GM12878 (cell line): ENCODE measurements around the gene ARMH1. TPM values are rescaled to one million over a fixed set of nuclear protein-coding genes. Genes with fewer than 3 reads are reported as not detected.

Source experiments
- CHD1 ChIP-seq: IDR thresholded peaks from 2 replicates; pipeline ENCODE4 v1.6.1; 2012; ENCODE audit warnings: low read depth, low read length, improper control_type of control experiment
- CHD2 ChIP-seq: IDR thresholded peaks from 2 replicates; pipeline ENCODE4 v1.6.1; 2011; ENCODE audit warnings: low read depth, low read length, improper control_type of control experiment, borderline replicate concordance
- HCFC1 ChIP-seq: fragments of 150-350 bp; IDR thresholded peaks from 2 replicates; pipeline ENCODE4 v1.6.1; 2014; ENCODE audit warnings: low read length
- JUNB ChIP-seq: IDR thresholded peaks from 2 replicates; pipeline ENCODE4 v1.6.1; 2016; ENCODE audit warnings: antibody characterized with exemption, mild to moderate bottlenecking
- MEF2B ChIP-seq: fragments of 450-650 bp; IDR thresholded peaks from 2 replicates; pipeline ENCODE4 v1.6.1; 2018; ENCODE audit warnings: mild to moderate bottlenecking, moderate library complexity; ENCODE audit not compliant: partially characterized antibody, poor library complexity, severe bottlenecking
- NFYB ChIP-seq: IDR thresholded peaks from 2 replicates; pipeline ENCODE4 v1.6.1; 2011; ENCODE audit warnings: low read depth, mild to moderate bottlenecking, low read length, improper control_type of control experiment, moderate library complexity; ENCODE audit not compliant: insufficient read depth
- NRF1 ChIP-seq: conservative IDR thresholded peaks from 2 replicates; pipeline ENCODE4 v1.6.1; 2011; ENCODE audit warnings: mild to moderate bottlenecking, low read depth, low read length, improper control_type of control experiment
- POLR2AphosphoS2 ChIP-seq: IDR thresholded peaks from 2 replicates; pipeline ENCODE4 v1.6.1; 2011; ENCODE audit warnings: low read depth, mild to moderate bottlenecking, low read length, improper control_type of control experiment, moderate library complexity
- RBBP5 ChIP-seq: fragments of 200-600 bp; sonication (generic); conservative IDR thresholded peaks from 2 replicates; pipeline ENCODE4 v1.6.1; 2016
- RUNX3 ChIP-seq: IDR thresholded peaks from 2 replicates; pipeline ENCODE4 v1.6.1; 2012; ENCODE audit warnings: low read length, inconsistent platforms
- SREBF1 ChIP-seq: IDR thresholded peaks from 2 replicates; pipeline ENCODE4 v1.6.1; 2012; ENCODE audit warnings: mild to moderate bottlenecking, low read length
- TBL1XR1 ChIP-seq: IDR thresholded peaks from 2 replicates; pipeline ENCODE4 v1.6.1; 2012; ENCODE audit warnings: low read depth, low read length, improper control_type of control experiment
- polyA plus RNA-seq, 11 experiments: library from polyadenylated mRNA; depleted of rRNA in 4 of 11; unstranded in 6 of 11; stranded (reverse) in 5 of 11; fragments of >200 nt; fragmentation: Nextera tagmentation in 4 of 11; fragmentation: Illumina TruSeq in 1 of 11; extraction: Ambion mirVana in 4 of 11; extraction: Trizol in 1 of 11; gene quantifications; 1 replicate in 1 of 11; 2 replicates in 10 of 11; pipeline versions ENCODE4 v1.2.1 to v1.2.3, GENCODE V29; 2011 to 2016; ENCODE audit warnings: inconsistent platforms in 2 of 11, missing spikeins in 2 of 11, low read depth in 1 of 11
- total RNA-seq, 4 experiments: library from RNA; depleted of rRNA in 3 of 4; stranded (reverse); fragments of >200 nt in 3 of 4; fragmentation: Illumina TruSeq in 1 of 4; extraction: Trizol in 1 of 4; gene quantifications; 2 replicates each; pipeline versions ENCODE4 v1.2.1 to v1.2.3, GENCODE V29; 2013 to 2021
- TF ChIP-seq, protein P1 (sequence below): fragments of 450-650 bp; IDR thresholded peaks from 2 replicates; pipeline ENCODE4 v1.6.1; 2016; ENCODE audit warnings: mild to moderate bottlenecking, moderate library complexity, borderline replicate concordance
- TF ChIP-seq, protein P2 (sequence below): IDR thresholded peaks from 2 replicates; pipeline ENCODE4 v1.6.1; 2012; ENCODE audit warnings: low read depth, low read length, improper control_type of control experiment
- TF ChIP-seq, protein P3 (sequence below): IDR thresholded peaks from 2 replicates; pipeline ENCODE4 v1.6.1; 2011; ENCODE audit warnings: mild to moderate bottlenecking, low read depth, low read length, moderate library complexity; ENCODE audit not compliant: insufficient replicate concordance
- TF ChIP-seq, protein P4 (sequence below): fragments of 450-650 bp; IDR thresholded peaks from 2 replicates; pipeline ENCODE4 v1.6.1; 2017; ENCODE audit warnings: borderline replicate concordance
- TF ChIP-seq, protein P5 (sequence below): fragments of 450-650 bp; IDR thresholded peaks from 2 replicates; pipeline ENCODE4 v1.6.1; 2017; ENCODE audit warnings: mild to moderate bottlenecking
- TF ChIP-seq, protein P6 (sequence below): fragments of 450-650 bp; IDR thresholded peaks from 2 replicates; pipeline ENCODE4 v1.6.1; 2016; ENCODE audit warnings: mild to moderate bottlenecking

The ARMH1 gene
- total and polyA plus RNA-seq, 10 of the 15 experiments (the other 5 are each of a cell fraction or from before 2014, with no cell fraction given), result 0.93 to 43.9 (median 8.2) TPM

DNA sequence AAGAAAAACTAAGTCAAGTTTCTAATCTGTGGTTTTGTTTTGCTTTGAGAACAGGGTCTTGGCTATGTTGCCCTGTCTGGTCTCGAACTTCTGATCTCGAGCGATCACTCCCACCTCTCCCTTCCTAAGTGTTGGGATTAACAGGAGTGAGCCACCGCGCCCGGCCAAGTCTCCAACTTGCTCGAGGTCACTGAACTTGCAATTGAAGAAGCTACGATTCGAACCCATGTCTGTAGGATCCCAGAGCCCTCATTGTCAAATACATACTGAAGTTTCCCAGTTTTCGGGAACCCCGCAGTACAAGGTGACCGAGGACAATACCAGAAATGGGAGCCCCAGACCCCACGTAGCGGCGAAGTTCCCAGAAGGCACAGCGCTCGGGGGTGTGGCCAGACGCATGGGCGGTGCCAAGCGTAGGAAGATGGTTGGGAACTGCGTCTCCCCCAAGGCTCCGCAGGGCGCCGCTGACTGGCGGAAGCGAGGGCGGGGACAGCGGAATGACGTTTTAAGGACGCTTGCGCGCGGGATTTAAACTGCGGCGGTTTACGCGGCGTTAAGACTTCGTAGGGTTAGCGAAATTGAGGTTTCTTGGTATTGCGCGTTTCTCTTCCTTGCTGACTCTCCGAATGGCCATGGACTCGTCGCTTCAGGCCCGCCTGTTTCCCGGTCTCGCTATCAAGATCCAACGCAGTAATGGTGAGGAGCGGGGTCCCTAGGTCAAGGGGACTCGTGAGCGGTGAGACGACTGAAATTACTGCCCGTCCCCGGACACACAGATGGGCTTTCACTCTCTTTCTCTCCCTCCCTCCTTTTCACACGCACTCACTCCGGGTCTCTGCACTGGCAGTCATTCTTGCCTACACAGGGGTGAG lies 65.0 kb downstream of the ARMH1 start, which contains the start of gene KIF2C (continued):
- TF ChIP-seq, protein P1, sequence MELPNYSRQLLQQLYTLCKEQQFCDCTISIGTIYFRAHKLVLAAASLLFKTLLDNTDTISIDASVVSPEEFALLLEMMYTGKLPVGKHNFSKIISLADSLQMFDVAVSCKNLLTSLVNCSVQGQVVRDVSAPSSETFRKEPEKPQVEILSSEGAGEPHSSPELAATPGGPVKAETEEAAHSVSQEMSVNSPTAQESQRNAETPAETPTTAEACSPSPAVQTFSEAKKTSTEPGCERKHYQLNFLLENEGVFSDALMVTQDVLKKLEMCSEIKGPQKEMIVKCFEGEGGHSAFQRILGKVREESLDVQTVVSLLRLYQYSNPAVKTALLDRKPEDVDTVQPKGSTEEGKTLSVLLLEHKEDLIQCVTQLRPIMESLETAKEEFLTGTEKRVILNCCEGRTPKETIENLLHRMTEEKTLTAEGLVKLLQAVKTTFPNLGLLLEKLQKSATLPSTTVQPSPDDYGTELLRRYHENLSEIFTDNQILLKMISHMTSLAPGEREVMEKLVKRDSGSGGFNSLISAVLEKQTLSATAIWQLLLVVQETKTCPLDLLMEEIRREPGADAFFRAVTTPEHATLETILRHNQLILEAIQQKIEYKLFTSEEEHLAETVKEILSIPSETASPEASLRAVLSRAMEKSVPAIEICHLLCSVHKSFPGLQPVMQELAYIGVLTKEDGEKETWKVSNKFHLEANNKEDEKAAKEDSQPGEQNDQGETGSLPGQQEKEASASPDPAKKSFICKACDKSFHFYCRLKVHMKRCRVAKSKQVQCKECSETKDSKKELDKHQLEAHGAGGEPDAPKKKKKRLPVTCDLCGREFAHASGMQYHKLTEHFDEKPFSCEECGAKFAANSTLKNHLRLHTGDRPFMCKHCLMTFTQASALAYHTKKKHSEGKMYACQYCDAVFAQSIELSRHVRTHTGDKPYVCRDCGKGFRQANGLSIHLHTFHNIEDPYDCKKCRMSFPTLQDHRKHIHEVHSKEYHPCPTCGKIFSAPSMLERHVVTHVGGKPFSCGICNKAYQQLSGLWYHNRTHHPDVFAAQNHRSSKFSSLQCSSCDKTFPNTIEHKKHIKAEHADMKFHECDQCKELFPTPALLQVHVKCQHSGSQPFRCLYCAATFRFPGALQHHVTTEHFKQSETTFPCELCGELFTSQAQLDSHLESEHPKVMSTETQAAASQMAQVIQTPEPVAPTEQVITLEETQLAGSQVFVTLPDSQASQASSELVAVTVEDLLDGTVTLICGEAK, result peak; percentile 54; the same call in 1 of the 2 replicates
- TF ChIP-seq, protein P2, sequence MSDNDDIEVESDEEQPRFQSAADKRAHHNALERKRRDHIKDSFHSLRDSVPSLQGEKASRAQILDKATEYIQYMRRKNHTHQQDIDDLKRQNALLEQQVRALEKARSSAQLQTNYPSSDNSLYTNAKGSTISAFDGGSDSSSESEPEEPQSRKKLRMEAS, result peak; percentile 25; the same call in 1 of the 2 replicates
- peak; percentile 63 for TF ChIP-seq RUNX3
- TF ChIP-seq HCFC1, result no peak; the same call in 1 of the 2 replicates
- no peak for TF ChIP-seq JUNB
- TF ChIP-seq CHD1, result no peak
- TF ChIP-seq MEF2B, result no peak
- TF ChIP-seq, protein P3, sequence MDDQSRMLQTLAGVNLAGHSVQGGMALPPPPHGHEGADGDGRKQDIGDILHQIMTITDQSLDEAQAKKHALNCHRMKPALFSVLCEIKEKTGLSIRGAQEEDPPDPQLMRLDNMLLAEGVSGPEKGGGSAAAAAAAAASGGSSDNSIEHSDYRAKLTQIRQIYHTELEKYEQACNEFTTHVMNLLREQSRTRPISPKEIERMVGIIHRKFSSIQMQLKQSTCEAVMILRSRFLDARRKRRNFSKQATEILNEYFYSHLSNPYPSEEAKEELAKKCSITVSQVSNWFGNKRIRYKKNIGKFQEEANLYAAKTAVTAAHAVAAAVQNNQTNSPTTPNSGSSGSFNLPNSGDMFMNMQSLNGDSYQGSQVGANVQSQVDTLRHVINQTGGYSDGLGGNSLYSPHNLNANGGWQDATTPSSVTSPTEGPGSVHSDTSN, result no peak
- 0 out of 2 replicates have a peak, but pooled peaks have one; percentile 30 for TF ChIP-seq NRF1
- TF ChIP-seq POLR2AphosphoS2, result no peak
- TF ChIP-seq, protein P4, sequence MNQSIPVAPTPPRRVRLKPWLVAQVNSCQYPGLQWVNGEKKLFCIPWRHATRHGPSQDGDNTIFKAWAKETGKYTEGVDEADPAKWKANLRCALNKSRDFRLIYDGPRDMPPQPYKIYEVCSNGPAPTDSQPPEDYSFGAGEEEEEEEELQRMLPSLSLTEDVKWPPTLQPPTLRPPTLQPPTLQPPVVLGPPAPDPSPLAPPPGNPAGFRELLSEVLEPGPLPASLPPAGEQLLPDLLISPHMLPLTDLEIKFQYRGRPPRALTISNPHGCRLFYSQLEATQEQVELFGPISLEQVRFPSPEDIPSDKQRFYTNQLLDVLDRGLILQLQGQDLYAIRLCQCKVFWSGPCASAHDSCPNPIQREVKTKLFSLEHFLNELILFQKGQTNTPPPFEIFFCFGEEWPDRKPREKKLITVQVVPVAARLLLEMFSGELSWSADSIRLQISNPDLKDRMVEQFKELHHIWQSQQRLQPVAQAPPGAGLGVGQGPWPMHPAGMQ, result peak; percentile 53; the same call in 1 of the 2 replicates
- TF ChIP-seq, protein P5, sequence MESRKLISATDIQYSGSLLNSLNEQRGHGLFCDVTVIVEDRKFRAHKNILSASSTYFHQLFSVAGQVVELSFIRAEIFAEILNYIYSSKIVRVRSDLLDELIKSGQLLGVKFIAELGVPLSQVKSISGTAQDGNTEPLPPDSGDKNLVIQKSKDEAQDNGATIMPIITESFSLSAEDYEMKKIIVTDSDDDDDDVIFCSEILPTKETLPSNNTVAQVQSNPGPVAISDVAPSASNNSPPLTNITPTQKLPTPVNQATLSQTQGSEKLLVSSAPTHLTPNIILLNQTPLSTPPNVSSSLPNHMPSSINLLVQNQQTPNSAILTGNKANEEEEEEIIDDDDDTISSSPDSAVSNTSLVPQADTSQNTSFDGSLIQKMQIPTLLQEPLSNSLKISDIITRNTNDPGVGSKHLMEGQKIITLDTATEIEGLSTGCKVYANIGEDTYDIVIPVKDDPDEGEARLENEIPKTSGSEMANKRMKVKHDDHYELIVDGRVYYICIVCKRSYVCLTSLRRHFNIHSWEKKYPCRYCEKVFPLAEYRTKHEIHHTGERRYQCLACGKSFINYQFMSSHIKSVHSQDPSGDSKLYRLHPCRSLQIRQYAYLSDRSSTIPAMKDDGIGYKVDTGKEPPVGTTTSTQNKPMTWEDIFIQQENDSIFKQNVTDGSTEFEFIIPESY, result no peak
- TF ChIP-seq CHD2, result no peak; the same call in 1 of the 2 replicates
- TF ChIP-seq, protein P6, sequence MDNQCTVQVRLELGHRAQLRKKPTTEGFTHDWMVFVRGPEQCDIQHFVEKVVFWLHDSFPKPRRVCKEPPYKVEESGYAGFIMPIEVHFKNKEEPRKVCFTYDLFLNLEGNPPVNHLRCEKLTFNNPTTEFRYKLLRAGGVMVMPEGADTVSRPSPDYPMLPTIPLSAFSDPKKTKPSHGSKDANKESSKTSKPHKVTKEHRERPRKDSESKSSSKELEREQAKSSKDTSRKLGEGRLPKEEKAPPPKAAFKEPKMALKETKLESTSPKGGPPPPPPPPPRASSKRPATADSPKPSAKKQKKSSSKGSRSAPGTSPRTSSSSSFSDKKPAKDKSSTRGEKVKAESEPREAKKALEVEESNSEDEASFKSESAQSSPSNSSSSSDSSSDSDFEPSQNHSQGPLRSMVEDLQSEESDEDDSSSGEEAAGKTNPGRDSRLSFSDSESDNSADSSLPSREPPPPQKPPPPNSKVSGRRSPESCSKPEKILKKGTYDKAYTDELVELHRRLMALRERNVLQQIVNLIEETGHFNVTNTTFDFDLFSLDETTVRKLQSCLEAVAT, result peak; percentile 30; the same call in 1 of the 2 replicates
- peak; percentile 49; the same call in 1 of the 2 replicates for TF ChIP-seq NFYB
- TF ChIP-seq SREBF1, result no peak
- TF ChIP-seq RBBP5, result no peak
- no peak for TF ChIP-seq TBL1XR1
